Daoy (cell line): ENCODE measurements around the gene RBM19. TPM values are rescaled to one million over a fixed set of nuclear protein-coding genes. Genes with fewer than 3 reads are reported as not detected.
A peak's percentile ranks its signal among the peaks of the same experiment; 100 is the strongest.

Experiments
- DNase-seq: peaks from one replicate; pipeline ENCODE4 v3.0.0-alpha.2; 2015; ENCODE audit warnings: low read depth
- total RNA-seq: library from RNA; depleted of rRNA; stranded (reverse); fragments of >200 nt; shearing (Covaris generic); gene quantifications from 2 replicates; pipeline ENCODE4 v1.2.3, GENCODE V29; 2014

Gene RBM19
- total RNA-seq, 1 experiment from 2014 or later = 26.3 TPM

GRCh38 chr12:113833422-113833821 is 132.7 kb downstream of the RBM19 start:
- DNase-seq = no peak

DNA sequence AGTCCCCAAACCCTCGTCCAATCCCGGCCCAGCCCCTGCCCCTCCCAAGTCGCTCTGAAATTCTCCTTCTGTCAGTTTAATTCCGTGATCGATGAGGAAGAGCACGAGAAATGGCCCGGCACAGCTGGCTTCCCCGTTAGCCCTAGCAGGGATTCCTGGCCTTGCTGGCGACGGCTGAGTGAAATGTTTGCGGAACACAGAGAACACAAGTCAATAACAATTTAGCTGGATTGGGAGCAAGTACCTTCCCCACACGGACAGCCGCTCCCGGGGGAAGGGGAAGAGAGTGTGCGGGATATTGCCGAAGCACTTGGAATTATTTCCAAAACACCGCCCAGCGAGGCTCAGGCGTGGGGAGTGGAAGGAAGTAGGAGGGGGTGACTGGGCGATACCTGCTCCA is 134.6 kb downstream of the RBM19 start:
- no peak for DNase-seq

DNA sequence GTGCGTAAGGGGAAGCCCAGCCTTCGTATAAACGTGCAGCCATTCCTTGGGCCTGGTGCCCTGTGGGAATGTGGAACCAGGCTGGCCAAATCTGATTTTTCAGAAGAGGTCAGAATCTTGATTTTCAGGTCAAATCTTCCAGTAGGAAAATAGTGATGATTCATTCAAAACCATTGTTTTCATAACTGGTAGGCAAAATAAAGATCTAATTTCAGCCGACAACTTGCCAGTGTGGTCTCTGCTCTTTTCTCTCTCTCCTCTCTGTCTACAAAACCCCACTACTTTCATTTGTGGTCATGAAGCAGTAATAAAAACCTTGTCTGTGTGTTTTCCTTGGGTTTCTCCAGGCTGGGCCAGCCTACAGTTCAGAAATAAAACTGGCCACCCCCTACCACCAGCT is 135.1 kb downstream of the RBM19 start:
- peak; percentile 56 for DNase-seq

- no peak for DNase-seq
Observed at GRCh38 chr12:113829212-113829611, 136.9 kb downstream of the RBM19 start.

- DNase-seq = no peak
Observed at GRCh38 chr12:113827539-113828114, 138.5 kb downstream of the RBM19 start.

GRCh38 chr12:113826805-113827538 is 139.2 kb downstream of the RBM19 start:
- DNase-seq = no peak

- no peak for DNase-seq
Observed at GRCh38 chr12:113825705-113826104, 140.4 kb downstream of the RBM19 start.

GRCh38 chr12:113823816-113824215 is 142.3 kb downstream of the RBM19 start:
- DNase-seq = no peak

DNA sequence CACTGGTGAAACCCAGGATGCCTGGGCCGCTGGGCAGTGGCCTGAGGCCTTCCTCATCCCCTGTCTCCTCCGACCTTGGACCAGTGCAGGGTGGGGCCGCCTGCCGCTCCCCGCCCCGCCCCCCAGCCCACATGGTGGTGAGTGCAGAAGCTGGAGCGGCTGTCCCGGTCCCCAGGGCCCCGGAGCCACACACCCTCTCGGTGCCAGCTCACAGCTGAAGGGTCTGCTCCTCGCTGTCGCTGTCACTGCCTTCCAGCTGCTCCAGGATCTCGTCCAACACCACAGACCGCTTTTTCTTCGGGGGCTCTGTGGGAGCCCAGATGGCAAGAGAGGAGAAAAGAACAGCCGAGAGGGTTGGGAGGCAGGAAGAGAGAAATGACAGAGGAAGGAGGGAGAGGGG is 143.1 kb downstream of the RBM19 start:
- DNase-seq = no peak

- DNase-seq = no peak
Observed at GRCh38 chr12:113820842-113821241, 145.3 kb downstream of the RBM19 start.

GRCh38 chr12:113820309-113820708 is 145.8 kb downstream of the RBM19 start:
- DNase-seq = no peak

DNA sequence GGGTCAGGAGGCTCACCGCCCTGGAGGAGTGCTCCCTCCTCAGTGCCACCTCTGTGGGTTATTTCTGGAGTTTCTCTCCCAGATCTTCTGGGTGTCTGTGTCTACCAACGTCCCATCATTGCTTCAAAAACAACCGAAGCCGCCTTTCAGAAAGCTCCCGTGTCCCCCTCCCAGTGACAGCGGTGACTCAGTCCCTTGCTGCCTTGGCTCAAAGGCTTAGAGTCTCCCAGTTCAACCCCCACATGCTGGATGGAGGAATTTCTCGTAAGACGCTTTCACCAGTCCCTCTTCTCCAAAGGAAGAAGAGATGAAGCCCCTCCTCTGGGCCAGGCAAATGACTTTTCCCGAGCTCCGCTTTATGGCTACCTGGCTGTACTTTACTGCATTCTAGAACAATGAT is 146.6 kb downstream of the RBM19 start:
- no peak for DNase-seq

GRCh38 chr12:113818833-113819232 is 147.3 kb downstream of the RBM19 start:
- DNase-seq = peak; percentile 40

DNA sequence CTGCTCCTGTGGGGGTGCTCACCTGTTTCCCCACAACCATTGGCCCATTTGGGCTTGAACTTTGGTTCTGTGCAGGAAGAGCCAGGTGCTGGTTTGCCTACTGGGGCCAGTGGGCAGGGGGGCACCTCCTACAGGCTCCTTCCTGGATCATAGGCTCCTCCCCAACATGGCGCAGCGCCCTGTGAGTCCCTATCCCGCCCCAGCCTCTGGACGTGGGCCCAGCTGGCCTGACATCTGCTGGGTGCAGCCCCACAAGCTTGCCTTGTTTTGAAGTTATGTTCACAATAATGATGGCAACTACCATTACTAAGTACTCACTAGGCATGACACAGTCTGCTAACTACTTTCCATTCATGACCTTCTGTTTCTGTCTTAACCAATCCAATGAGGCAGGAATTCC is 147.8 kb downstream of the RBM19 start:
- no peak for DNase-seq

DNA sequence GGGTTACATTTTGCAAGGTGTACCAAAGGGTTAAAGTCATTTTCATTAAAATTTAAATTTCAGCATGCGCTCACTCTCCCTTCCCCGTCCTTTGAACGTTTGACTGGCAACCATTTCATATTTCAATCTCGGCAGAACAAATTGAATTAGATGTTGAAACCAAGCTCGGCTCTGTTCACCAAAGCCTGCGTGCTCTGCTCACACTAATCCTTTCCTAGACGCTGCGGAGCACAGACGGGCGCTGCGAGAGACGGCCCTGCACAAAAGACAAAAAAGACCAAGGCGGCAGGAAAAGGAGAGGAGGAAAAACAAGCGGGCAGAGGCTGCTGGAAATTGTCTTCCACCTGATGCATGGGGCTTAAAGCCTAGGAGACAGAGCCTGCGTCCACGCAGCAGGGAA is 149.3 kb downstream of the RBM19 start:
- no peak for DNase-seq

- DNase-seq = no peak
Observed at GRCh38 chr12:113815031-113815430, 151.1 kb downstream of the RBM19 start.

GRCh38 chr12:113813229-113813541 is 152.9 kb downstream of the RBM19 start:
- DNase-seq = no peak

DNA sequence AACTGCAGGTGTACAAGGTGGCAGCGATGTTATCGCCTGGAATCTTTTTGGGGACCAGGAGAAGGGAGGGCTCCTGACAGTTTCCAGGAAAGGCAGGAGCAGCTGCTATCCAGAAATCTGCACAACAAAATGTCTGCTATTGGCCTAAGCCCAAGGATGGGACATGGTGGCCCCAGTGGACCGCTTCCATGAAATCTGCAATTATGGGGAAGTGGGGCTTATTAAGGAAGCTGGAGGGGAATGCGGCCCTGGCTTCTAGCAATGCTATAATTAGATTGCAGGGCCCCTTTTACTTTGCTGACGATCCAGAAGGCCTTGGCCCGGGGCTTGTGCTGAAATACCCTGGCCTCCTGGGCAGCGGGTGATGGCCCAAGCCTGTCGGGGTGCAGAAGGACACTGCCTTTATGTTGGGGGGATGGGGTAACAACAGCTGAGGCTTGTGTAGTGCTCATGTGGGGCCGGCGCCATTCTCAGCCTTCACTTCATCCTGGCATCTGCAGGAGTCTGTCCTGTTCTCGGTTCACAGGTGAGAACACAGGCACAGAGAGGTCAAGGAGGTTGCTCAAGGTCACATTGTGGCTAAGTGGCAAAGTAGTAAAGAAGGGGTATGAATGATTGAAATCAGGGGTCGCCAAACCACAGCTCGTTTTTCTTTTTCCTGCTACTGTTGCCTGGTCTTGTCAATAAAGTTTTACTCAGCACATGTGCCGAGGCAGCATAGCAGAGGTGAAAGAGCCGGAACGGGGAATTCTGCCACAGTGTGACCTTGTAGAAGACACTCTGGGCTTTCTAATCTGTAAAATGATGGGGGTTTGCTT is 153.5 kb downstream of the RBM19 start:
- no peak for DNase-seq

- peak; percentile 31 for DNase-seq
Observed at GRCh38 chr12:113809462-113810220, 156.5 kb downstream of the RBM19 start.

DNA sequence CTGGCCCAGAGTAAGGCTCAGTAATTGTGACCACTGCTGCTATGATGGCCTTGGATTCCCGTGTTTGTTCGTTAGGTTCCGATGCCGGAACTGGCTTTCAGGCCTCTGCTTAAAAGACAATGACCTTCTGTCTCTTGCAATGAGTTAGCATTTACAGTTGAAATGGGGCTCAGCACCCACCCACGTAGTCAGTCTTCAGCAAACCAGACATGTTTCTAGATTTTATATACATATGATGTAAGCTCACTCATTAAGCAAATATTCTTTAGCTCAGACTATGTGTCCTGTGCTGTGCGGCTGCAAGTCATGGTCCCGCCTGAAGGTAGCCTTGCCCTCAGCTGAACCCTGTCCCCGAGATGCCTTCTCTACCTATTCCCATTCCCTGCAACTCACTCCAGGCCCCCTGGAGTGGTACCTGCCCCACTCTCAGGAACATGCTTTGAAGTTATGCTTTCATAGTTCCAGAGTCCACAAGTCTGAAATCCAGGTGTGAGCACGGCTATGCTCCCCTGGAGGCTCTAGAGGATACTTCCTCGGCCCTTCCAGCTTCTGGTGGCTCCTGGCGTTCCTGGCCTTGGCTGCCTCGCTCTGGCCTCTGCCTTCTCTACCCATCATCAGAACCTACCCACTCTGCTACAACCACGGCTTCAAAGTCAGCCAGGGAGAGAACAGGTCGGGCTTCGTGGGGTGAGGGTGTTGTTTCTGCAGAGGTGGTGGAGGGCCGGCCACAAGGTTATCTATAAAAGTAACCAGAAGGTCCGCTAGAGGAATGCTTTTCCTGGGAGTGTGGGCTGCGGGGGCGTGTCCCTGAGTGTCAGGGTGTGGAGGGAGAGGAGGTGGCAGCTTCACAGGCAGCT is 157.8 kb downstream of the RBM19 start:
- DNase-seq = no peak

DNA sequence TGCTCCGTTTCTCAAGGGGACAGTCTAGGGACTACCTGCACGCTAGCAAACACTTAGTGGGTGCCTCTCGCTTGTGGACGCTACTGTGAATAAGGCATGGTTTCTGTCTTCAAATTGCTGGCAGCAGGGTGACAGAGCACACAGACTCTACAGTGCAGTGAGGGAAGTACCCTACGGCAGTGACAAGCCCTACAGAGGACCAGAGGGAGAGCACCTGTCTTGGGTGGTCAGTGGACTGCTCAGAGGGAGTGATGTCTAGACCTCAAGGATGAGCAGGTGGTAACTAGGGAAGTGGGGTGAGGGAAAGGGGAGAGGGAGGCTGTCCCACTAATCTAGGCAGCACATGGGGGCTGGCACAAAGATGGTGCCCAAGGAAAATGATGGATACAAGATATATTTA is 160.5 kb downstream of the RBM19 start:
- DNase-seq = no peak
